ENCODE data around the gene AGPAT3. TPM values are rescaled to one million over a fixed set of nuclear protein-coding genes. Genes with fewer than 3 reads are reported as not detected.

The AGPAT3 gene
- total and polyA plus RNA-seq, 10 of the 15 experiments (the other 5 are each of a cell fraction or from before 2014, with no cell fraction given) = 1.2 to 110 (median 30.8) TPM

DNA sequence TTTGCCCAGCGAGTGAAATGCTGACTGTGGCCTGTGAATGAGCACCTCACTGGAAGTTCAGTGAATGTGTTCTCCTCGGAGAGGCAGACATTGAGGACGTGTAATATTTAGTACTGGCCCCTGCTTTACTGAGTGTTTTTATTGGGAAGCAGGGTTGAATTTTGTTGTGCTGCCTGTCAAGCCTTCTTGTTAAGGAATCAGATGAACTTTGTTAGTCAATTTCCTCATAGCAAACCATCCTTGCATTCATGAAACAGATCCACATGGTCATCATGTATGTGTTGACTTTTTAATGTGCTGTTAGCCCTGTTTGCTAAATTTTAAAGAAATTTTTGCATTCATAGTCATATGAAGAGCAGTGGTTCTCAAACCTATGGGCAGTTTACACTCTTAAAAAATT is 47.9 kb downstream of the AGPAT3 start (continued):
- no peak for TF ChIP-seq RB1 (IDR thresholded peaks at IDR 0.05; ENCODE audit: borderline replicate concordance)
- no peak for TF ChIP-seq EP300 (IDR thresholded peaks at IDR 0.05; ENCODE audit: borderline replicate concordance in 1 of 2, control insufficient read depth in 1 of 2, low read depth in 2 of 2, low read length in 2 of 2)
- TF ChIP-seq, protein P1, sequence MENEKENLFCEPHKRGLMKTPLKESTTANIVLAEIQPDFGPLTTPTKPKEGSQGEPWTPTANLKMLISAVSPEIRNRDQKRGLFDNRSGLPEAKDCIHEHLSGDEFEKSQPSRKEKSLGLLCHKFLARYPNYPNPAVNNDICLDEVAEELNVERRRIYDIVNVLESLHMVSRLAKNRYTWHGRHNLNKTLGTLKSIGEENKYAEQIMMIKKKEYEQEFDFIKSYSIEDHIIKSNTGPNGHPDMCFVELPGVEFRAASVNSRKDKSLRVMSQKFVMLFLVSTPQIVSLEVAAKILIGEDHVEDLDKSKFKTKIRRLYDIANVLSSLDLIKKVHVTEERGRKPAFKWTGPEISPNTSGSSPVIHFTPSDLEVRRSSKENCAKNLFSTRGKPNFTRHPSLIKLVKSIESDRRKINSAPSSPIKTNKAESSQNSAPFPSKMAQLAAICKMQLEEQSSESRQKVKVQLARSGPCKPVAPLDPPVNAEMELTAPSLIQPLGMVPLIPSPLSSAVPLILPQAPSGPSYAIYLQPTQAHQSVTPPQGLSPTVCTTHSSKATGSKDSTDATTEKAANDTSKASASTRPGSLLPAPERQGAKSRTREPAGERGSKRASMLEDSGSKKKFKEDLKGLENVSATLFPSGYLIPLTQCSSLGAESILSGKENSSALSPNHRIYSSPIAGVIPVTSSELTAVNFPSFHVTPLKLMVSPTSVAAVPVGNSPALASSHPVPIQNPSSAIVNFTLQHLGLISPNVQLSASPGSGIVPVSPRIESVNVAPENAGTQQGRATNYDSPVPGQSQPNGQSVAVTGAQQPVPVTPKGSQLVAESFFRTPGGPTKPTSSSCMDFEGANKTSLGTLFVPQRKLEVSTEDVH (IDR thresholded peaks at IDR 0.05; ENCODE audit: low read depth, partially characterized antibody) = no peak
- no peak for TF ChIP-seq IRF4 (IDR thresholded peaks at IDR 0.05; ENCODE audit: low read depth, low read length)
- TF ChIP-seq SPI1 (IDR thresholded peaks at IDR 0.05; ENCODE audit: borderline replicate concordance, insufficient read depth, low read depth, low read length) = no peak
- no peak for TF ChIP-seq JUNB (IDR thresholded peaks at IDR 0.05)
- TF ChIP-seq MTA2 (IDR thresholded peaks at IDR 0.05; ENCODE audit: low read depth) = no peak
- TF ChIP-seq HDAC6 (IDR thresholded peaks at IDR 0.05; ENCODE audit: unreplicated experiment) = no peak
- TF ChIP-seq, protein P2, sequence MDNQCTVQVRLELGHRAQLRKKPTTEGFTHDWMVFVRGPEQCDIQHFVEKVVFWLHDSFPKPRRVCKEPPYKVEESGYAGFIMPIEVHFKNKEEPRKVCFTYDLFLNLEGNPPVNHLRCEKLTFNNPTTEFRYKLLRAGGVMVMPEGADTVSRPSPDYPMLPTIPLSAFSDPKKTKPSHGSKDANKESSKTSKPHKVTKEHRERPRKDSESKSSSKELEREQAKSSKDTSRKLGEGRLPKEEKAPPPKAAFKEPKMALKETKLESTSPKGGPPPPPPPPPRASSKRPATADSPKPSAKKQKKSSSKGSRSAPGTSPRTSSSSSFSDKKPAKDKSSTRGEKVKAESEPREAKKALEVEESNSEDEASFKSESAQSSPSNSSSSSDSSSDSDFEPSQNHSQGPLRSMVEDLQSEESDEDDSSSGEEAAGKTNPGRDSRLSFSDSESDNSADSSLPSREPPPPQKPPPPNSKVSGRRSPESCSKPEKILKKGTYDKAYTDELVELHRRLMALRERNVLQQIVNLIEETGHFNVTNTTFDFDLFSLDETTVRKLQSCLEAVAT (IDR thresholded peaks at IDR 0.05) = no peak
